Natural killer cell (primary cell): ENCODE measurements around the gene SP110. TPM values are rescaled to one million over a fixed set of nuclear protein-coding genes. Genes with fewer than 3 reads are reported as not detected.

Source experiments
- ATAC-seq, 3 donors: fragments of 150-1000 bp in 2 of 3; fragments of 200-7000 bp in 1 of 3; cut with Tn5 transposase; 1 replicate in 1 of 3; 2 replicates in 2 of 3; pipeline ENCODE4 v1.10.0; 2021; ENCODE audit warnings: mild to moderate bottlenecking in 2 of 3, moderate library complexity in 2 of 3
- DNase-seq, 2 donors: peaks; one replicate each; pipeline versions ENCODE4 v3.0.0 to v3.0.0-alpha.2; 2013 to 2021; ENCODE audit warnings: mixed read lengths in 1 of 2
- H3K27ac ChIP-seq: one replicate; pipeline ENCODE4 v1.5.1; 2013; ENCODE audit warnings: mild to moderate bottlenecking, low read length
- H3K27me3 ChIP-seq: one replicate; pipeline ENCODE4 v1.6.1; 2013; ENCODE audit warnings: low read length; ENCODE audit not compliant: control insufficient read depth, insufficient read depth
- H3K36me3 ChIP-seq: one replicate; pipeline ENCODE4 v1.6.1; 2013; ENCODE audit warnings: low read length; ENCODE audit not compliant: control insufficient read depth, insufficient read depth
- H3K4me1 ChIP-seq: one replicate; pipeline ENCODE4 v1.6.1; 2013; ENCODE audit warnings: low read length; ENCODE audit not compliant: control insufficient read depth, insufficient read depth
- H3K4me3 ChIP-seq: one replicate; pipeline ENCODE4 v1.5.1; 2013; ENCODE audit warnings: low read length
- H3K9me3 ChIP-seq: one replicate; pipeline ENCODE4 v1.6.1; 2013; ENCODE audit warnings: low read length; ENCODE audit not compliant: control insufficient read depth, insufficient read depth
- H3K27ac Mint-ChIP-seq, 2 donors: one replicate each; pipeline ENCODE4 v1.8.0; 2022; ENCODE audit warnings: mild to moderate bottlenecking in 2 of 2, mixed read lengths in 2 of 2, moderate library complexity in 1 of 2
- H3K27me3 Mint-ChIP-seq, 2 donors: one replicate each; pipeline ENCODE4 v1.8.0; 2022; ENCODE audit warnings: low read depth in 2 of 2, mixed read lengths in 2 of 2
- H3K36me3 Mint-ChIP-seq: one replicate; pipeline ENCODE4 v1.8.0; 2022; ENCODE audit warnings: mixed read lengths
- H3K4me1 Mint-ChIP-seq, 2 donors: one replicate each; pipeline ENCODE4 v1.8.0; 2022; ENCODE audit warnings: mixed read lengths in 2 of 2
- H3K4me3 Mint-ChIP-seq: one replicate; pipeline ENCODE4 v1.8.0; 2022; ENCODE audit warnings: mild to moderate bottlenecking, moderate library complexity, mixed read lengths
- H3K9me3 Mint-ChIP-seq, 2 donors: one replicate each; pipeline ENCODE4 v1.8.0; 2022; ENCODE audit warnings: mixed read lengths in 2 of 2
- CTCF ChIP-seq: fragments of 200-600 bp; IDR thresholded peaks from one replicate; pipeline ENCODE4 v1.8.0; 2022; ENCODE audit warnings: antibody characterized with exemption
- WGBS: methylation state at CpG from one replicate; pipeline ENCODE4 v1.1.7; 2013; ENCODE audit warnings: missing lambda C conversion rate; ENCODE audit not compliant: insufficient coverage; 5-methylcytosine and 5-hydroxymethylcytosine counted together
- intact Hi-C: fragments of 100-400 bp; cut with micrococcal nuclease; formaldehyde crosslinking; loops from one replicate; pipeline ENCODE4 v1.14.2; 2022
- total RNA-seq, 4 donors: library from RNA; stranded (reverse); fragments of 120-200 nt in 1 of 4; gene quantifications; one replicate each; pipeline versions ENCODE4 v1.2.3 to v1.2.4, GENCODE V29; 2013 to 2022

SP110 gene
- total RNA-seq, 3 donors from 2014 or later (not counting 1 experiment from before 2014, with no cell fraction given), result 92.7 to 132 (median 97.9) TPM

GRCh38 chr2:230209422-230210051, 10.2 kb downstream of the SP110 start:
- 21% methylated on average over 1 of the region's 1 CpG for WGBS

GRCh38 chr2:230208576-230208975, 11.2 kb downstream of the SP110 start:
- Histone ChIP-seq H3K27me3 (no peaks in the 10 kb centered on the region), H3K4me3 (no peak overlapping the region), H3K9me3 (no peaks in the 10 kb centered on the region), H3K36me3 (peaks cover 95% of the 10 kb centered on the region), H3K4me1 (peaks cover 11% of the 10 kb centered on the region), H3K27ac (no peak overlapping the region)
- Mint-ChIP-seq H3K9me3 (no peaks in the 10 kb centered on the region), H3K36me3 (peaks cover 28% of the 10 kb centered on the region), H3K27me3 (no peaks in the 10 kb centered on the region), H3K4me3 (no peak overlapping the region), H3K27ac (no peak overlapping the region), H3K4me1 (peaks cover 0 to 11% of the 10 kb centered on the region in 2 donors)
- TF ChIP-seq CTCF, result no peak
- ATAC-seq, result no peak
- intact Hi-C loops, result loop anchor here (10.0 kb wide), 1 partner anchor 406 kb away; no protein-coding TSS in a partner anchor
- no peak for DNase-seq

More at GRCh38 chr2:230209422-230210051, 10.2 kb downstream of the SP110 start:
- H3K9me3 Mint-ChIP-seq, result no peaks in the 10 kb centered on the region
- no peak overlapping the region for H3K27ac Mint-ChIP-seq
- no peak overlapping the region for H3K4me3 ChIP-seq
- no peak for TF ChIP-seq CTCF
- peaks cover 11% of the 10 kb centered on the region for H3K4me1 ChIP-seq
- intact Hi-C loops, result loop anchor here (10.0 kb wide), 1 partner anchor 405 kb away; no protein-coding TSS in a partner anchor
- no peak for DNase-seq
- peaks cover 98% of the 10 kb centered on the region for H3K36me3 ChIP-seq
- peak in 1 of 3 donors; percentile 52 for ATAC-seq
- H3K27me3 Mint-ChIP-seq, result no peaks in the 10 kb centered on the region
- no peaks in the 10 kb centered on the region for H3K9me3 ChIP-seq
- H3K27me3 ChIP-seq, result no peaks in the 10 kb centered on the region
- H3K36me3 Mint-ChIP-seq, result peaks cover 33% of the 10 kb centered on the region
- H3K4me3 Mint-ChIP-seq, result no peak overlapping the region
- H3K27ac ChIP-seq, result no peak overlapping the region
- peaks cover 5 to 13% of the 10 kb centered on the region in 2 donors for H3K4me1 Mint-ChIP-seq

- Histone ChIP-seq H3K9me3 (no peaks in the 10 kb centered on the region), H3K4me3 (no peak overlapping the region), H3K4me1 (peaks cover 11% of the 10 kb centered on the region), H3K27ac (peak overlapping the region; percentile 28), H3K27me3 (no peaks in the 10 kb centered on the region), H3K36me3 (peaks cover 87% of the 10 kb centered on the region)
- Mint-ChIP-seq H3K4me3 (no peak overlapping the region), H3K27me3 (no peaks in the 10 kb centered on the region), H3K27ac (peak overlapping the region; percentile 20 to 25), H3K36me3 (peaks cover 27% of the 10 kb centered on the region), H3K9me3 (no peaks in the 10 kb centered on the region), H3K4me1 (peaks cover 0 to 11% of the 10 kb centered on the region in 2 donors)
- intact Hi-C loops, result loop anchor here (10.0 kb wide), 1 partner anchor 409 kb away; no protein-coding TSS in a partner anchor
- WGBS, result 78% methylated on average over 2 of the region's 2 CpGs
- ATAC-seq (no peak), DNase-seq (no peak)
- no peak for TF ChIP-seq CTCF
Observed at GRCh38 chr2:230205721-230206120, 14.1 kb downstream of the SP110 start.
